Activated naive CD4-positive, alpha-beta T cell (primary cell): ENCODE measurements around the gene ADCY4.

ENCODE experiments used
- DNase-seq, 4 experiments: peaks; one replicate each; lab custom pipeline; 2025; lab: John Stamatoyannopoulos, UW

The ADCY4 gene

GRCh38 chr14:24273422-24273998, 61.4 kb downstream of the ADCY4 start:
- DNase-seq, result no peak

DNA sequence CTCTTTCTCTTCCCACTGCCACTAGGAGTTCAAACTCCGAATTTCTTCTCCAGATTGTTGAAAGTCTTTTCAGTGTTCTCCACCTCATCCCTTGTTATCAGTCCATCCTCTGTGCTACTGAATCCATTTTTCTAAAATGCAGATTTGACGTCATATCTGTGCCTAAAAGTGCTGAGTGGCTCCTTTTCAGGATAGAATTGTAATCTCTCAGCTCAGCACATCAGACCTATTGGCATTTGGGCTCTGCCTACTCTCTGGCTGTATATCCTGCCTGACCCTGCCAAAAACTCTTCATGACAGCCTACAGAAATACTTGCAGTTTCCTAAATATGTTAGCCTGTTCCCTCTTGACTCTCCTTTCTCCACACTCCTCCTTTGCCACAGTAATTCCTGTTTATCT, 62.4 kb downstream of the ADCY4 start:
- DNase-seq, result no peak

GRCh38 chr14:24271834-24272263, 63.0 kb downstream of the ADCY4 start:
- DNase-seq, result no peak

DNA sequence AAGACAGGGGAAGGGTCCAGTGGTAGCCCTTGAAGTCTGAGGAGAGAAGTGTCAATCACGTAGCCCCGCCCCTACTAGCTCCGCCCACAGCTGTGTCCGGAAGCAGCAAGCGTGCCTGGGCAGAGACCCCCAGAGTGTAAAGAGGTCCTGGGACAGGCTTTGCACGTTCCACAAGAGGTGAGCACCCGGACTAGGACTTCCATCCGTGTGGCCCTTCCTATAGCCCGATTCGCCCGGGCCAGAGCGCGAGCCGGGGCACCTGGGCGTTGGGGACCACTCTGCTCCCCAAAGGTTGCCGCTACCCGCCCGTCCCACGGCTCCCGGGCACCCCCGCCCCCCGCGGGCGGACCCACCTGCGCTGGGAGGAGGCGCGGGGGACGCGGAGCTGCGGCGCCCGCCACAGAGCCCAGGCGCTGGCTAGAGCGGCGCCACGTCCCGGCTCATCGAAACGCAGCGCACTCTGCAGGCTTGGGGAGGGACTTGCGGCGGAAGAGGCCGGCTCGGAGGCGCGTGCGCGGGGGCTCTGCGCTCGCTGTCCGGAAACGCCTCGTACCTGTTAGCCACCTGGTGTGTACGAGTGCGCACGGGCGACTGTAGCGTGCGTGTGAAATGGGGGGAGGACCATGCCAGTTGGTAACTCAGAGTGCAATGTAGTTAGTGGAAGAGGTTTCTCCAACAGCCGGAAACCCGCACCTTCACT, 63.6 kb downstream of the ADCY4 start, which contains the start of gene RABGGTA:
Gene RABGGTA, minus strand, starts transcription at position 464 of the 700 bp plus-strand sequence. CDS start 482 bp downstream, outside the sequence.
- peak; percentile 71 to 88 (median 80) for DNase-seq

GRCh38 chr14:24270537-24271133, 64.2 kb downstream of the ADCY4 start:
- no peak for DNase-seq

GRCh38 chr14:24269910-24270536, 64.8 kb downstream of the ADCY4 start:
- no peak for DNase-seq

DNA sequence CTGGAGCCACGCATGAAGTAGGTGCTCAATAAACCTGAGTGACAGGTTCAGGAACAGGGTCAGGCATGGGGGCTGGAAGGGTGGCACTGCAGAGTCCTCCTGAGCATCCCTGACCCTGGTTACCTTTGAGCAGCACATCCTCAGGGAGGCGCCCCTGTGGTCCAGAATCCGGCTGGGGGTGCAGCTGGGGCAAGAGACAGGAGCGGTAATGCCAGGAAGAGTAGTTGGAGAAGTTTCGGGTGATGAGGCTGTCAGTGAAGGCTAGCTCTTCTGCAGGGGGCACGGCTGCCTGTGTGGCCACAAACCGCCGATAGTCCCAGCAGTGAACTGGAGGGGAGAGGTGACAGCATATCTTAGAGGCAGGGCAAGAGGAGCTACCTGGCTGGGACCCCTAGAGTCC, 65.5 kb downstream of the ADCY4 start:
- no peak for DNase-seq
